Measurements from ENCODE around the gene BARHL1. TPM values are rescaled to one million over a fixed set of nuclear protein-coding genes. Genes with fewer than 3 reads are reported as not detected.

BARHL1 gene
- total RNA-seq, 4 donors from 2014 or later, result not detected

- Histone ChIP-seq H3K4me3 (no peak overlapping the region), H3K36me3 (no peaks in the 10 kb centered on the region), H3K4me1 (peaks cover 0 to 7% (median 5%) of the 10 kb centered on the region in 4 donors), H3K27ac (no peak overlapping the region), H3K27me3 (peaks cover 98% of the 10 kb centered on the region), H3K9me3 (no peaks in the 10 kb centered on the region)
- in situ Hi-C loops (cut with MboI; ENCODE audit: low pct_ligation_motif_present in 1 of 4, low pct_unique_long_range_greater_than_20kb in 1 of 4, low sequenced_read_pairs in 3 of 4), result loop anchor here in 2 of 4 donors (5.0 to 10.0 kb wide), 2 partner anchors 62 to 70 kb away; no protein-coding TSS in a partner anchor
- no peak for TF ChIP-seq POLR2AphosphoS5 (IDR thresholded peaks at IDR 0.05)
- no peak for TF ChIP-seq EP300 (IDR thresholded peaks at IDR 0.05; ENCODE audit: low read depth)
- TF ChIP-seq POLR2A (IDR thresholded peaks at IDR 0.05), result no peak
- TF ChIP-seq CTCF (IDR thresholded peaks at IDR 0.05), result no peak
- no peak for DNase-seq
- intact Hi-C loops (cut with DNase I; ENCODE audit: low total_unique reads), result no loop called here
Observed at GRCh38 chr9:132577119-132577518, 5.3 kb upstream of the BARHL1 start.

- TF ChIP-seq POLR2AphosphoS5 (IDR thresholded peaks at IDR 0.05) (no peak), POLR2A (IDR thresholded peaks at IDR 0.05) (no peak), CTCF (IDR thresholded peaks at IDR 0.05) (no peak), EP300 (IDR thresholded peaks at IDR 0.05; ENCODE audit: low read depth) (no peak)
- WGBS, 2 donors (ENCODE audit: low coverage in 1 of 2), result 40 to 50% methylated on average over 1 to 7 of the region's 7 CpGs
- DNase-seq, result no peak
- Histone ChIP-seq H3K27me3 (peaks cover 98% of the 10 kb centered on the region), H3K27ac (no peak overlapping the region), H3K4me3 (no peak overlapping the region), H3K4me1 (peaks cover 0 to 11% (median 5%) of the 10 kb centered on the region in 4 donors), H3K9me3 (no peaks in the 10 kb centered on the region), H3K36me3 (no peaks in the 10 kb centered on the region)
- in situ Hi-C loops (cut with MboI; ENCODE audit: low pct_ligation_motif_present in 1 of 4, low pct_unique_long_range_greater_than_20kb in 1 of 4, low sequenced_read_pairs in 3 of 4), result loop anchor here in 2 of 4 donors (5.0 to 10.0 kb wide), 2 partner anchors 64 to 71 kb away; no protein-coding TSS in a partner anchor
- intact Hi-C loops (cut with DNase I; ENCODE audit: low total_unique reads), result no loop called here
Observed at GRCh38 chr9:132578367-132578932, 4.0 kb upstream of the BARHL1 start.

- intact Hi-C loops (cut with DNase I; ENCODE audit: low total_unique reads) (no loop called here), in situ Hi-C loops (cut with MboI; ENCODE audit: low pct_ligation_motif_present in 1 of 4, low pct_unique_long_range_greater_than_20kb in 1 of 4, low sequenced_read_pairs in 3 of 4) (loop anchor here in 2 of 4 donors (5.0 to 10.0 kb wide), 2 partner anchors 65 to 72 kb away; no protein-coding TSS in a partner anchor)
- Histone ChIP-seq H3K27ac (no peak overlapping the region), H3K4me3 (no peak overlapping the region), H3K36me3 (no peaks in the 10 kb centered on the region), H3K27me3 (peaks cover 100% of the 10 kb centered on the region), H3K4me1 (peaks cover 0 to 11% (median 5%) of the 10 kb centered on the region in 4 donors), H3K9me3 (no peaks in the 10 kb centered on the region)
- no peak for DNase-seq
- TF ChIP-seq POLR2AphosphoS5 (IDR thresholded peaks at IDR 0.05) (no peak), CTCF (IDR thresholded peaks at IDR 0.05) (no peak), EP300 (IDR thresholded peaks at IDR 0.05; ENCODE audit: low read depth) (no peak), POLR2A (IDR thresholded peaks at IDR 0.05) (no peak)
- 21% methylated on average over 15 of the region's 15 CpGs; no CpG with 5 or more reads in 1 of the 2 donors for WGBS, 2 donors (ENCODE audit: low coverage in 1 of 2)
Observed at GRCh38 chr9:132579427-132579798, 3.0 kb upstream of the BARHL1 start.

GRCh38 chr9:132582786-132583583 lies 579 bp downstream of the BARHL1 start:
- intact Hi-C loops (cut with DNase I; ENCODE audit: low total_unique reads) (no loop called here), in situ Hi-C loops (cut with MboI; ENCODE audit: low pct_ligation_motif_present in 1 of 4, low pct_unique_long_range_greater_than_20kb in 1 of 4, low sequenced_read_pairs in 3 of 4) (no loop called here)
- H3K4me1 ChIP-seq, result peaks cover 0 to 11% (median 5%) of the 10 kb centered on the region in 4 donors
- WGBS, 2 donors (ENCODE audit: low coverage in 1 of 2), result 21 to 29% methylated on average over 7 to 37 of the region's 37 CpGs
- H3K36me3 ChIP-seq, result no peaks in the 10 kb centered on the region
- no peaks in the 10 kb centered on the region for H3K9me3 ChIP-seq
- no peak for DNase-seq
- TF ChIP-seq CTCF (IDR thresholded peaks at IDR 0.05) (no peak), EP300 (IDR thresholded peaks at IDR 0.05; ENCODE audit: low read depth) (no peak), POLR2A (IDR thresholded peaks at IDR 0.05) (no peak), POLR2AphosphoS5 (IDR thresholded peaks at IDR 0.05) (no peak)
- H3K27ac ChIP-seq, result no peak overlapping the region
- no peak overlapping the region for H3K4me3 ChIP-seq
- H3K27me3 ChIP-seq, result peaks cover 100% of the 10 kb centered on the region

Data from transverse colon (tissue), 4 donors.